DMS153 (cell line): ENCODE data around the gene DRP2.
"Not testable (repeated sequence)": the region's sequence is repeated elsewhere in the genome, so short reads cannot be mapped to it uniquely, and the experiment has no call there.

Experiments
- DNase-seq: peaks from one replicate; lab custom pipeline; 2025; lab: John Stamatoyannopoulos, UW

The DRP2 gene

DNA sequence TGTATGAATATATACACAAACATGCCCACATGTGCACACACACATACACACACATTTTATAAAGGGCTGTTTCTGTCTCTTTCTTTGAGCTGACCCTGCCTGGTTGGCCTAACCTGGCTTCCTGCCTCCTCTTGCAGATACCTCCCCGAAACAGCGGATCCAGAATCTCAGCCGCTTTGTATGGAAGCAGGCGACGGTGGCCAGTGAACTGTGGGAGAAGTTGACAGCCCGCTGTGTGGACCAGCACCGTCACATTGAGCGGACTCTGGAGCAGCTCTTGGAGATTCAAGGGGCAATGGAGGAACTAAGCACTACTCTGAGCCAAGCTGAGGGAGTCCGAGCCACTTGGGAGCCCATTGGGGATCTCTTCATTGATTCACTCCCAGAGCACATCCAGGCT is 21.9 kb downstream of the DRP2 start:
- DNase-seq, result no peak

DNA sequence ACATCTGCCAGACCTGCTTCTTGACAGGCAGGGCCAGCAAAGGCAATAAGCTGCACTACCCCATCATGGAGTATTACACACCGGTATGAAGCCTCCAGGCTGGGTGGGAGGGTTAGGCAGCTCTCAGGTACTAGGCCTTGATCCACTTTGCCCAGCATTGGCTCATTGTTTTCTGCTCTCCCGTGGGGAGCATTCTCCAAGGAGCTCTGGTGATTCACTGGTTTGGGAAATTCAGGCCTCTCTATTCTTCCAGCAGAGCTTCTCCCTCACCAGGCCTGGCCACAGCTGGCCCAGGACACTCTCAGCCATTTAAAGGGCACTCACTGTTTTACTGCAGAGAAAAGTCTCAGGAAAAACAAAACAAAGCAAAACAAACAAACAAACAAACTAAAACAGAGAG is 33.0 kb downstream of the DRP2 start:
- DNase-seq, result no peak

DNA sequence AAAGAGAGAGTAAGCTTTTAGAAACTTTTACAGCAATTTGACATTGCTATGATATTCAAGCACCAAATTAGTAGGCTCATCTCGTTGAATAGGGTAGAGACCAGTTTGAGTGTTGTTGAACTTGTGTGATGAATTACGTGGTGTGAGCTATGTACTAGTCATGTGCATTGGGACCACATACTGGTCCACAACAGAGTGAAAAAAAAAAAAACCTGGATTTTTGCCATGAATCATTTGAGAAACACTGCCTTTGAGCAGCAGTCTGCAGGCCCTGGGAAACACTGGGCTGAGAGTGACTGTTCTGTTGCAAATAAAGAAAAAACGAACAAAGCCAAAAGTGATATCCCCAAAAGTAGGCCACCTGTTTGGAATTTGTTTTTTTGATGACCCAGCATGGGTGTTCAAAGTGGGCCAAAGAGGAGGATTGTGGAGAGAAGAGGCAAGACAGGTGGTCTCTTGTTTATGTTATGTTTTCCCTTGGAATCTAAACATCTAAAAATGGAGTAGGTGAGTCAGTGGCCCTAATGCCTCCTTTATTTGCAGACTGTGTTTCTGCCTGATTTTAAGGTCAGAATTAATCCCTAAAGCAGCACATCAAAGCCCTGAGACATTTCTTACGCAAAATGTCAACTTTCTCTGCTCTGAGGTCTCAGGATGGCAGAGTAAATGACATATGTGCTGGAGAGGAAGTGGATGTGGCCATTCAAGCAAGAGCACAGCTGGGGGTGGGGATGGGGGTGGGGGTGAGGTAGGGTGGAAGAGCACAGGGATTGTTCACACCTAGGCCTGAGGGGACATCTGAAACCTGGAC is 38.1 kb downstream of the DRP2 start:
- no peak for DNase-seq

DNA sequence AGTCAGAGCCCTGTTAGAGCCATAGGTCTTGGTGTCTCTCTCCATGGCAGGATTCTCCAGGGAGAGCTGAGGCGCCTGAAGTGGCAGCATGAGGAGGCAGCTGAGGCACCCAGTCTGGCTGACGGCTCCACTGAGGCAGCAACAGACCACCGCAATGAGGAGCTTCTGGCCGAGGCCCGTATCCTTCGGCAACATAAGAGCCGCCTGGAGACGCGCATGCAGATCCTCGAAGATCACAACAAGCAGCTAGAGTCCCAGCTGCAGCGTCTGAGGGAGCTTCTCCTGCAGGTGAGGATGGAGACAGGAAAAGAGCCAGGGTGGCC is 38.6 kb downstream of the DRP2 start:
- no peak for DNase-seq

DNA sequence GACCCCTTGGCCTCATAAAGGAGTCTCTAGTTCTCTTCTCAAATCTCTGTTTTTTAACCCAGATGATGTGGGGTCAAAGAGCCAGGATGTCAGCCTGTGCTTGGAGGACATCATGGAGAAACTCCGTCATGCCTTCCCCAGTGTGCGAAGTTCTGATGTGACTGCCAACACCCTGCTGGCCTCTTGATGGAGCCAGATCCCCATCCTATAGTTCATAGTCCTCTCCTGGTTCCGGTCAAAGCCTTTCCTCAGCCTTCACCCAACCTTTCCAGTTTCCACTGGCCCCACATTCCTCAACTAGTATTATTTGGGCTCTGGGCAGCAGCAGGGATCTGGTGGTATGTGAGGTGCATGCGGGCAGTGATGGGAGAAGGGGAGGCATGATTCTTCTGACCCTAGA is 40.8 kb downstream of the DRP2 start:
- DNase-seq, result no peak

DNA sequence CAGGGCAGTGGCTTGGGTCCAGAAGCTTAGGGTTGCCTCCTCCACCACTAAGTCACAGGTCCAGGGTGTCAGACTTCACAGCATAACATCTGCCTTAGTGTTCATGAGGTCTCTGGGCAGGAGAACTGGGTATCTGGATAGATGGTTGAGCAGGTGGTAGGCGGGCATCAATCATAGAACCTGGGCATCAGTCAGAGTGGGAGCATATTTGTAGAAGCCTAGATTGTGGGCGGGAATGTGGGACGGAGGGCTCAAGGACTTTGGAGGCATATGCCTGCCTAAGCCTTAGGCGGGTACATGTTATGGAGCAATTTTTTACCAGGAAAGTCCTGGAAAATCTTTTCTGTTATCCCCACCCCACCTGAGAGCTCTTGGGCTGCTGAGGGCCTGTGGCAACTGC is 43.0 kb downstream of the DRP2 start:
- no peak for DNase-seq

DNA sequence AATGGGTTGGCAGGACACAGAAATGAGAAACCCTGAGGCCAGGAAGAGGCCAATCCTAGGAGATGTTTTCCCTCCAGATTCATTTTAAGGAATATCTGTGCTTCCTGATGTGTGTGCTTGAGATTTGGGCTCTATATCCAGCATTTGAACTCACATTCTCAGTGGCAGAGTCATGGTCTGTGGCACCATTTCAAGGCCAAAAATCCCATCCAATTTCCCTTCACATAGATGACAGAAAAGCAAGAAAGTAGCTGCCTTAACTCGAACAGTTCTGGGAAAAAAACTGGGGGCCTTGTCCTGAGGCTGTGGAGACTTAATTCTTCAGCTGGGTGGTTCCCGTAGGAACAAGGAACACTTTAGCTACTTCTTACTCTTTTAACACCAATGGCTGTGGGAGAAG is 44.2 kb downstream of the DRP2 start:
- DNase-seq, result no peak

DNA sequence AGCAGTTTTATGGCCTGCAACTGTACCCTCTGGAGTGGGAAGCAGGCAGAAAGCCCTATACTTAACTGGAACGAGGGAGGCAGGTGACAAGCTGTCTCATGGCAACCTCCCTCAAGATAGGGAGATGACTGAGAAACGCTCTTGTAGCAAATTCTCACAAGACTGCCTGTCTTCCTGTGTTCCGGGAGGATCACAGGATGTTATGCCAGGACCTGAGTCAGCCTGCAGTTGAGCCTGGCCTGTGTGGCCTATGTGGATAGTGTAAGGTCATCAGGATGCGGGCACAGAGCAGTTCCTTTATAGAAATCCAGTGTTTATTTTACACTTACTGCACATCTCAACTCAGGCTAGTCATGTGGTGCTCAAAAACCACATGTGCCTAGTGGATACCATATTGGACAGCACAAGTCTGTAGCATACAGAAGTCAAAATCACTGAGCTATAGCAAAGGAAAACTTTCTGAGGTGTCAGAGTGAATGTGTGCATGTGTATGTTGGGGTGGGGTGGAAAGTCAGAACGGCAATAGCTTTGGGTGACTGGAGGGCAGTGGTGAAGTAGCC is 46.4 kb downstream of the DRP2 start:
- DNase-seq, result no peak

DNA sequence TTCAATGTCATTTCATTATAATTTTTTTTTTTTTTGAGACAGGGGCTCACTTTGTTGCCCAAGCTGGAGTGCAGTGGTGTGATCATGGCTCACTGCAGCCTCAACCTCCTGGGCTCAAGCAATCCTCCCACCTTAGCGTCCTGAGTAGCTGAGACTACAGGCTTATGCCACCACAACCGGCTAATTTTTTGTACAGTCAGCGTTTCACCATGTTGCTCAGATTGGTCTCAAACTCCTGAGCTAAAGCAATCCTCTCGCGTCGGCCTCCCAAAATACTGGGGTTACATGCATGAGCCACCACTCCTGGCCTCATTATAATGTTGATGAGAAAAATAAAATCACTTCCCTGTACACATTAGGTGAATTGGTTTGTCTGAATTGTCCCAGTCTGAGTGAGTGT is 54.6 kb downstream of the DRP2 start:
- DNase-seq, result no peak

DNA sequence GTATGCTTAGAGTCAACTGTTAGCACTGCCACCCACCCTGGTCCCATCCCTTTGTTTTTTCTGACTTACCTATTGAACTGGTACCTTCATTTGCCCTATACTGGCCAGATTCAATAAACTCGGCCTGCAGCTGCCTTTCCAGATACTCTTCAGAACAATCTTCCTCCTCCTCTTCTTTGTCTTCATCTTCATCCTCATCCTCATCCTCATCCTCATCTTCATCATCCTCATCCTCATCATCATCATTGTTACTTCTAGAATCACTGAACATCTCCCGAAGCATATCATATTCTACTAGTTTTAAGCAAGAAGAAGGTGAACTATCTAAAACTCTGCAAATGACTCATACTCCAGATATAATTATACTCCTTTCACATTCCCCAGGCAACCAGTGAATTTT is 56.7 kb downstream of the DRP2 start:
- DNase-seq, result no peak

DNA sequence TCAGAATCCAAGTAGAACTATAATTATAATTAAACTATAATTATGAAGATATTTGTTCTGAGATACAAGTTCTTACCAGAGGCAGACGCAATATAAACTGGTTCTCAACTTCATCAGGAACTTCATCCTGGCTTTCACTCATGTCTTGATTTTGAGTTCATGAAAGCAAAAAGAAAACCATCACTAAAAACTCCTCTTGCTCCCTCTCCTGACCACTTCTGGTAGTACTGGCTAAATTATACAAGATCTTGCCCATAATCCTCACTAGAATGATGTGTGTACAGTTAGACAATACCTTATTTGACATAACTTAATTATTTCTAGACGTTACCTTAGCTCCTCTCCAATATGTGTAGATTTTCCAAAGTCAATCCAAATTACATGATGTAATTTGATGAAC is 67.8 kb downstream of the DRP2 start:
- no peak for DNase-seq

DNA sequence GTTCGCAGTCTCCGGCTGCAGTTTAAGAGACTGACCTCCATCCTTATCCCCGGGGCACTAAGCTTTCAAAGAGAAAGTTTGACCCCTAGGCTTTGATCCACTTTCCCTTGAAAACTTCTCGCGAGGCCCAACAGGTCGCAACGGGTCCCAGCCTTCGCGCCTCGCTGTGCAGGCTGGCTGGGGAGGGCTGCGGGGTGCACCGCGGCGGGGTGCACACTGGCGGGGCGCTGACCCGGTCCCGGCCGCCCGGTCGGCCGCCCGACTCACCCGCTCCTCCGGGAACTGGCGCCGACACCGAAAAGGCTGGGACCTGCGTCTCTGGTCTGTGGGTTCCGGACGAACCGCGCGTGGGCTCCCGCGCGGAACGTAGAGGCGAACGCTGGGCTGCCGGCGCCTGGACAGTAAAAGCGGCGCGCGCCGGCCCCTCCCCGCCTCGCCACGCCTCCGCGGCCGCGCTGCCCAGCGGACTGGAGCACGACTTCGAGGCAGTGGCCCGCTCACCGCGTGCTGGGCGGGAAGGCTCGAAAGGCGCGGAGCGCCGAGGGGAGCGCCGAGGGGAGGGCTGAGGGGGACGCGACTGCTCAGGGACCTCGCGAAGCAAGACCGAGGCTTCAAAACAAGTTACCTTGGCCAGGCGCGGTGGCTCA is 71.5 kb downstream of the DRP2 start, which contains the start of gene TAF7L:
Gene TAF7L (minus strand): TSS at position 378 of the 647 bp plus-strand sequence. CDS start 3,791 bp downstream, outside the sequence.
- no peak for DNase-seq

DNA sequence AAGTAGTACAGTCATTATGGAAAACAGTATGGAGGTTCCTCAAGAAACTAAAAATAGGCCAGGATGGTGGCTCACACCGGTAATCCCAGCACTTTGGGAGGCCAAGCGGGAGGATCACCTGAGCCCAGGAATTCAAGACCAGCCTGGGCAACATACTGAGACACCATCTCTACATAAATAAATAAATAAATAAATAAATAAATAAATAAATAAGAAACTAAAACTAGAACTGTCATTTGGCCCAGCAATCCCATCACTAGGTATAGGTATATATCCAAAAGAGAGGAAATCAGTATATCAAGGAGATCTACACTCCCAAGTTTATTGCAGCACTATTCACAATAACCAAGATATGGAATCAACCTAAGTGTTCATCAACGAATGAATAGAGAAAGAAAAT is 76.0 kb downstream of the DRP2 start:
- not testable (repeated sequence) for DNase-seq

DNA sequence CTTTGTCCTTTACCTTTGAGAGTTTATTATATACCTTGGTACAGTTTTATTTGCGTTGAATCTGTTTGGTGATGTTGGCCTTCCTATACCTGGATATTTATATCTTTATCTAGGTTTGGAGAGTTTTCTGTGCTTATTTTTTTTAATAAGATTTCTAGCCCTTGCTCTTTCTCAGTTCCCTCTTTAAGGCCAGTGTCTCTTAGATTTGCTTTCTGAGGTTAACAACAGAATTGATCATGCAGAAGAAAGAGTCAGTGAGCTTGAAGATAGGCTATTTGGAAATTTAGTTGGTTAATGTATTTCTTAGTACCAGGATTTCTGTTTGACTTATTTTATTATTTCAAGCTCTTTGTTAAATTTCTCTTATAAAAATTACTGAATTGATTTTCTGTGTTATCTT is 84.2 kb downstream of the DRP2 start:
- no peak for DNase-seq
